Liver (tissue), 3 donors: Measurements from ENCODE around the gene PIK3R5.

Experiments
- GABPA ChIP-seq, 2 donors: IDR thresholded peaks in 1 of 2; conservative IDR thresholded peaks in 1 of 2; 2 replicates each; pipeline ENCODE4 v1.6.1; 2016; ENCODE audit warnings: antibody characterized with exemption in 2 of 2, mild to moderate bottlenecking in 1 of 2, moderate library complexity in 1 of 2
- HNF4A ChIP-seq, 2 donors: conservative IDR thresholded peaks; 2 replicates each; pipeline ENCODE4 v1.6.1; 2016; ENCODE audit warnings: antibody characterized with exemption in 2 of 2, mild to moderate bottlenecking in 2 of 2
- NR2F2 ChIP-seq: IDR thresholded peaks from 2 replicates; pipeline ENCODE4 v1.6.1; 2016; ENCODE audit warnings: antibody characterized with exemption
- TAF1 ChIP-seq: conservative IDR thresholded peaks from 2 replicates; pipeline ENCODE4 v1.6.1; 2016; ENCODE audit warnings: antibody characterized with exemption, mild to moderate bottlenecking
- YY1 ChIP-seq: IDR thresholded peaks from 2 replicates; pipeline ENCODE4 v1.6.1; 2016; ENCODE audit warnings: antibody characterized with exemption, mild to moderate bottlenecking
- TF ChIP-seq, protein P1 (sequence below): IDR thresholded peaks from 2 replicates; pipeline ENCODE4 v1.6.1; 2016; ENCODE audit warnings: antibody characterized with exemption
- TF ChIP-seq, protein P2 (sequence below): fragments of 150-350 bp; IDR thresholded peaks from 2 replicates; pipeline ENCODE4 v1.5.1; 2017; ENCODE audit warnings: improper control_type of control experiment, low read depth, low read length; ENCODE audit not compliant: missing input control
- TF ChIP-seq, protein P3 (sequence below): IDR thresholded peaks from 2 replicates; pipeline ENCODE4 v1.6.1; 2016; ENCODE audit warnings: antibody characterized with exemption
- TF ChIP-seq, protein P4 (sequence below): IDR thresholded peaks from 2 replicates; pipeline ENCODE4 v1.6.1; 2016; ENCODE audit warnings: antibody characterized with exemption, mild to moderate bottlenecking
- donor health status: healthy.
- donor health status: healthy.

DNA sequence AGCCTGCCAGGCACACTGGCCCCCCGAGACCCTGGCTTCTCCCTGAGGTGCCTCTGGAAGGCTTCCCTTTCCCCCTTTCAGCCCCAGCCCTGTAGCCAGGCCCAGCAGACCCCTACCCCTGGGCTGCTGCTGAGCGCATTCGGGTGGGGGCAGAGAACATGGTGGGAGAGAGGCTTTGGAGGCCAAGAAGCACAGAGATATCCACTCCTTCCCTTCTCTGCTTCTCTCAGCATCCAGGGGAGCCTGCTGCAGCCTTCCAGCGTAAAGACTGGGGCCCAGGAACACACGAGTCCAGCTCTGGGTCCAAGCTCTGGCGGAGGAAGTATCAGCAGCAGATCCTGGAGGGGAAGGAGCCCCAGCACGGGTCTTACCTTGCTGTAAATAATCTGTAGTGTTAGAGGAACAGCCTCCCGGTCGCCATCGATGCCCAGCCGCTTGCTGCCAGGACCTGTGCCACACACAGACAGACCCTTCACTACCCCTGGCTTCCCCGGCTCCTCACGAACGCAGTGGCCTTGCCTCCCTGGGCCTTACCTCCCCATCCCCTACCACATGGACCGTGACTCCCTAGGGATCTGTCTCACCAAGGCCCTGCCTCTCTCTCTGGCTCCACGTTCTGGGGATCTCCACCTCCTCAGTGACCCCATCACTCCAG lies 81.0 kb downstream of the PIK3R5 start:
- TF ChIP-seq, protein P1, sequence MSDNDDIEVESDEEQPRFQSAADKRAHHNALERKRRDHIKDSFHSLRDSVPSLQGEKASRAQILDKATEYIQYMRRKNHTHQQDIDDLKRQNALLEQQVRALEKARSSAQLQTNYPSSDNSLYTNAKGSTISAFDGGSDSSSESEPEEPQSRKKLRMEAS = no peak
- TF ChIP-seq GABPA (IDR thresholded peaks at IDR 0.05 in 1 of 2, conservative IDR thresholded peaks at IDR 0.05 in 1 of 2) (no peak), HNF4A (conservative IDR thresholded peaks at IDR 0.05) (no peak), TAF1 (no peak), NR2F2 (no peak), YY1 (no peak)
- TF ChIP-seq, protein P2, sequence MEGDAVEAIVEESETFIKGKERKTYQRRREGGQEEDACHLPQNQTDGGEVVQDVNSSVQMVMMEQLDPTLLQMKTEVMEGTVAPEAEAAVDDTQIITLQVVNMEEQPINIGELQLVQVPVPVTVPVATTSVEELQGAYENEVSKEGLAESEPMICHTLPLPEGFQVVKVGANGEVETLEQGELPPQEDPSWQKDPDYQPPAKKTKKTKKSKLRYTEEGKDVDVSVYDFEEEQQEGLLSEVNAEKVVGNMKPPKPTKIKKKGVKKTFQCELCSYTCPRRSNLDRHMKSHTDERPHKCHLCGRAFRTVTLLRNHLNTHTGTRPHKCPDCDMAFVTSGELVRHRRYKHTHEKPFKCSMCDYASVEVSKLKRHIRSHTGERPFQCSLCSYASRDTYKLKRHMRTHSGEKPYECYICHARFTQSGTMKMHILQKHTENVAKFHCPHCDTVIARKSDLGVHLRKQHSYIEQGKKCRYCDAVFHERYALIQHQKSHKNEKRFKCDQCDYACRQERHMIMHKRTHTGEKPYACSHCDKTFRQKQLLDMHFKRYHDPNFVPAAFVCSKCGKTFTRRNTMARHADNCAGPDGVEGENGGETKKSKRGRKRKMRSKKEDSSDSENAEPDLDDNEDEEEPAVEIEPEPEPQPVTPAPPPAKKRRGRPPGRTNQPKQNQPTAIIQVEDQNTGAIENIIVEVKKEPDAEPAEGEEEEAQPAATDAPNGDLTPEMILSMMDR = no peak
- TF ChIP-seq, protein P3, sequence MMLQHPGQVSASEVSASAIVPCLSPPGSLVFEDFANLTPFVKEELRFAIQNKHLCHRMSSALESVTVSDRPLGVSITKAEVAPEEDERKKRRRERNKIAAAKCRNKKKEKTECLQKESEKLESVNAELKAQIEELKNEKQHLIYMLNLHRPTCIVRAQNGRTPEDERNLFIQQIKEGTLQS = no peak
- TF ChIP-seq, protein P4, sequence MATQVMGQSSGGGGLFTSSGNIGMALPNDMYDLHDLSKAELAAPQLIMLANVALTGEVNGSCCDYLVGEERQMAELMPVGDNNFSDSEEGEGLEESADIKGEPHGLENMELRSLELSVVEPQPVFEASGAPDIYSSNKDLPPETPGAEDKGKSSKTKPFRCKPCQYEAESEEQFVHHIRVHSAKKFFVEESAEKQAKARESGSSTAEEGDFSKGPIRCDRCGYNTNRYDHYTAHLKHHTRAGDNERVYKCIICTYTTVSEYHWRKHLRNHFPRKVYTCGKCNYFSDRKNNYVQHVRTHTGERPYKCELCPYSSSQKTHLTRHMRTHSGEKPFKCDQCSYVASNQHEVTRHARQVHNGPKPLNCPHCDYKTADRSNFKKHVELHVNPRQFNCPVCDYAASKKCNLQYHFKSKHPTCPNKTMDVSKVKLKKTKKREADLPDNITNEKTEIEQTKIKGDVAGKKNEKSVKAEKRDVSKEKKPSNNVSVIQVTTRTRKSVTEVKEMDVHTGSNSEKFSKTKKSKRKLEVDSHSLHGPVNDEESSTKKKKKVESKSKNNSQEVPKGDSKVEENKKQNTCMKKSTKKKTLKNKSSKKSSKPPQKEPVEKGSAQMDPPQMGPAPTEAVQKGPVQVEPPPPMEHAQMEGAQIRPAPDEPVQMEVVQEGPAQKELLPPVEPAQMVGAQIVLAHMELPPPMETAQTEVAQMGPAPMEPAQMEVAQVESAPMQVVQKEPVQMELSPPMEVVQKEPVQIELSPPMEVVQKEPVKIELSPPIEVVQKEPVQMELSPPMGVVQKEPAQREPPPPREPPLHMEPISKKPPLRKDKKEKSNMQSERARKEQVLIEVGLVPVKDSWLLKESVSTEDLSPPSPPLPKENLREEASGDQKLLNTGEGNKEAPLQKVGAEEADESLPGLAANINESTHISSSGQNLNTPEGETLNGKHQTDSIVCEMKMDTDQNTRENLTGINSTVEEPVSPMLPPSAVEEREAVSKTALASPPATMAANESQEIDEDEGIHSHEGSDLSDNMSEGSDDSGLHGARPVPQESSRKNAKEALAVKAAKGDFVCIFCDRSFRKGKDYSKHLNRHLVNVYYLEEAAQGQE = no peak
